ENCODE measurements around the gene SEPTIN10.

Gene SEPTIN10

GRCh38 chr2:109563288-109563687 is 50.5 kb downstream of the SEPTIN10 start:
- Histone ChIP-seq H3K4me3 (ENCODE audit: insufficient read depth, low read depth, low read length) (no peak overlapping the region), H3K36me3 (ENCODE audit: control insufficient read depth, insufficient read depth, low read length) (no peaks in the 10 kb centered on the region), H3K27ac (ENCODE audit: insufficient read depth, low read depth, low read length, poor library complexity, severe bottlenecking) (no peak overlapping the region)

GRCh38 chr2:109562421-109562820 is 51.3 kb downstream of the SEPTIN10 start:
- Histone ChIP-seq H3K9me3 (ENCODE audit: control insufficient read depth, low read length) (no peaks in the 10 kb centered on the region), H3K4me3 (ENCODE audit: insufficient read depth, low read depth, low read length) (no peak overlapping the region), H3K27ac (ENCODE audit: insufficient read depth, low read depth, low read length, poor library complexity, severe bottlenecking) (no peak overlapping the region), H3K27me3 (ENCODE audit: control insufficient read depth, insufficient read depth, low read length, poor library complexity, severe bottlenecking) (no peaks in the 10 kb centered on the region), H3K36me3 (ENCODE audit: control insufficient read depth, insufficient read depth, low read length) (no peaks in the 10 kb centered on the region), H3K4me1 (ENCODE audit: control insufficient read depth, insufficient read depth, low read length) (no peaks in the 10 kb centered on the region)
- WGBS, 2 experiments, result 93 to 98% methylated on average over 2 of the region's 2 CpGs

More at GRCh38 chr2:109563288-109563687, 50.5 kb downstream of the SEPTIN10 start:
- Histone ChIP-seq H3K27me3 (ENCODE audit: control insufficient read depth, insufficient read depth, low read length, poor library complexity, severe bottlenecking) (no peaks in the 10 kb centered on the region), H3K4me1 (ENCODE audit: control insufficient read depth, insufficient read depth, low read length) (no peaks in the 10 kb centered on the region), H3K9me3 (ENCODE audit: control insufficient read depth, low read length) (no peaks in the 10 kb centered on the region)
- WGBS, 2 experiments, result 45 to 48% methylated on average over 2 of the region's 2 CpGs

GRCh38 chr2:109560265-109560664 is 53.5 kb downstream of the SEPTIN10 start:
- Histone ChIP-seq H3K27ac (ENCODE audit: insufficient read depth, low read depth, low read length, poor library complexity, severe bottlenecking) (no peak overlapping the region), H3K36me3 (ENCODE audit: control insufficient read depth, insufficient read depth, low read length) (no peaks in the 10 kb centered on the region), H3K4me1 (ENCODE audit: control insufficient read depth, insufficient read depth, low read length) (no peaks in the 10 kb centered on the region), H3K9me3 (ENCODE audit: control insufficient read depth, low read length) (no peaks in the 10 kb centered on the region), H3K27me3 (ENCODE audit: control insufficient read depth, insufficient read depth, low read length, poor library complexity, severe bottlenecking) (no peaks in the 10 kb centered on the region), H3K4me3 (ENCODE audit: insufficient read depth, low read depth, low read length) (no peak overlapping the region)
- 85 to 98% methylated on average over 1 of the region's 1 CpG for WGBS, 2 experiments

- no peaks in the 10 kb centered on the region for H3K4me1 ChIP-seq (ENCODE audit: control insufficient read depth, insufficient read depth, low read length)
- H3K4me3 ChIP-seq (ENCODE audit: insufficient read depth, low read depth, low read length), result no peak overlapping the region
- no peaks in the 10 kb centered on the region for H3K27me3 ChIP-seq (ENCODE audit: control insufficient read depth, insufficient read depth, low read length, poor library complexity, severe bottlenecking)
- no peak overlapping the region for H3K27ac ChIP-seq (ENCODE audit: insufficient read depth, low read depth, low read length, poor library complexity, severe bottlenecking)
- no peaks in the 10 kb centered on the region for H3K36me3 ChIP-seq (ENCODE audit: control insufficient read depth, insufficient read depth, low read length)
- H3K9me3 ChIP-seq (ENCODE audit: control insufficient read depth, low read length), result no peaks in the 10 kb centered on the region
- WGBS, 2 experiments, result 84 to 88% methylated on average over 8 to 9 of the region's 9 CpGs
Observed at GRCh38 chr2:109558076-109558882, 55.5 kb downstream of the SEPTIN10 start.

- Histone ChIP-seq H3K4me3 (ENCODE audit: insufficient read depth, low read depth, low read length) (no peak overlapping the region), H3K27me3 (ENCODE audit: control insufficient read depth, insufficient read depth, low read length, poor library complexity, severe bottlenecking) (no peaks in the 10 kb centered on the region), H3K27ac (ENCODE audit: insufficient read depth, low read depth, low read length, poor library complexity, severe bottlenecking) (no peak overlapping the region), H3K4me1 (ENCODE audit: control insufficient read depth, insufficient read depth, low read length) (no peaks in the 10 kb centered on the region), H3K9me3 (ENCODE audit: control insufficient read depth, low read length) (no peaks in the 10 kb centered on the region), H3K36me3 (ENCODE audit: control insufficient read depth, insufficient read depth, low read length) (peaks cover 6% of the 10 kb centered on the region)
- WGBS, 2 experiments, result 89 to 90% methylated on average over 1 of the region's 1 CpG
Observed at GRCh38 chr2:109557309-109557708, 56.5 kb downstream of the SEPTIN10 start.

- WGBS, 2 experiments, result 95 to 96% methylated on average over 9 of the region's 9 CpGs
- H3K4me1 ChIP-seq (ENCODE audit: control insufficient read depth, insufficient read depth, low read length), result no peaks in the 10 kb centered on the region
- no peak overlapping the region for H3K4me3 ChIP-seq (ENCODE audit: insufficient read depth, low read depth, low read length)
- H3K27ac ChIP-seq (ENCODE audit: insufficient read depth, low read depth, low read length, poor library complexity, severe bottlenecking), result no peak overlapping the region
- no peaks in the 10 kb centered on the region for H3K9me3 ChIP-seq (ENCODE audit: control insufficient read depth, low read length)
- H3K27me3 ChIP-seq (ENCODE audit: control insufficient read depth, insufficient read depth, low read length, poor library complexity, severe bottlenecking), result no peaks in the 10 kb centered on the region
- H3K36me3 ChIP-seq (ENCODE audit: control insufficient read depth, insufficient read depth, low read length), result peaks cover 14% of the 10 kb centered on the region
Observed at GRCh38 chr2:109555346-109555900, 58.3 kb downstream of the SEPTIN10 start.

GRCh38 chr2:109554758-109555157 is 59.0 kb downstream of the SEPTIN10 start:
- Histone ChIP-seq H3K9me3 (ENCODE audit: control insufficient read depth, low read length) (no peaks in the 10 kb centered on the region), H3K27me3 (ENCODE audit: control insufficient read depth, insufficient read depth, low read length, poor library complexity, severe bottlenecking) (no peaks in the 10 kb centered on the region), H3K27ac (ENCODE audit: insufficient read depth, low read depth, low read length, poor library complexity, severe bottlenecking) (no peak overlapping the region), H3K4me1 (ENCODE audit: control insufficient read depth, insufficient read depth, low read length) (no peaks in the 10 kb centered on the region), H3K4me3 (ENCODE audit: insufficient read depth, low read depth, low read length) (no peak overlapping the region), H3K36me3 (ENCODE audit: control insufficient read depth, insufficient read depth, low read length) (peaks cover 14% of the 10 kb centered on the region)
- 89 to 95% methylated on average over 2 of the region's 2 CpGs for WGBS, 2 experiments

GRCh38 chr2:109549016-109549590 is 64.7 kb downstream of the SEPTIN10 start:
- no peak overlapping the region for H3K4me3 ChIP-seq (ENCODE audit: insufficient read depth, low read depth, low read length)
- H3K27ac ChIP-seq (ENCODE audit: insufficient read depth, low read depth, low read length, poor library complexity, severe bottlenecking), result no peak overlapping the region
- H3K36me3 ChIP-seq (ENCODE audit: control insufficient read depth, insufficient read depth, low read length), result peaks cover 14% of the 10 kb centered on the region
- WGBS, 2 experiments, result 88 to 90% methylated on average over 4 of the region's 4 CpGs
- H3K9me3 ChIP-seq (ENCODE audit: control insufficient read depth, low read length), result no peaks in the 10 kb centered on the region
- H3K27me3 ChIP-seq (ENCODE audit: control insufficient read depth, insufficient read depth, low read length, poor library complexity, severe bottlenecking), result no peaks in the 10 kb centered on the region
- no peaks in the 10 kb centered on the region for H3K4me1 ChIP-seq (ENCODE audit: control insufficient read depth, insufficient read depth, low read length)

GRCh38 chr2:109547280-109547679 is 66.5 kb downstream of the SEPTIN10 start:
- H3K27me3 ChIP-seq (ENCODE audit: control insufficient read depth, insufficient read depth, low read length, poor library complexity, severe bottlenecking), result no peaks in the 10 kb centered on the region
- no peak overlapping the region for H3K4me3 ChIP-seq (ENCODE audit: insufficient read depth, low read depth, low read length)
- H3K36me3 ChIP-seq (ENCODE audit: control insufficient read depth, insufficient read depth, low read length), result peaks cover 7% of the 10 kb centered on the region
- no peaks in the 10 kb centered on the region for H3K4me1 ChIP-seq (ENCODE audit: control insufficient read depth, insufficient read depth, low read length)
- WGBS, 2 experiments, result no CpG with 5 or more reads among the region's 2 CpGs
- H3K9me3 ChIP-seq (ENCODE audit: control insufficient read depth, low read length), result no peaks in the 10 kb centered on the region
- H3K27ac ChIP-seq (ENCODE audit: insufficient read depth, low read depth, low read length, poor library complexity, severe bottlenecking), result no peak overlapping the region
